K562 (cell line): Measurements from ENCODE around the gene ARFRP1. TPM values are rescaled to one million over a fixed set of nuclear protein-coding genes. Genes with fewer than 3 reads are reported as not detected.
A peak's percentile ranks its signal among the peaks of the same experiment; 100 is the strongest.

Experiments
- ATF7 ChIP-seq: fragments of 450-650 bp; IDR thresholded peaks from 2 replicates; pipeline ENCODE4 v1.7.1; 2014; ENCODE audit warnings: mild to moderate bottlenecking, moderate library complexity
- GTF2F1 ChIP-seq: IDR thresholded peaks from 2 replicates; pipeline ENCODE4 v1.6.1; 2011; ENCODE audit warnings: low read depth, low read length, improper control_type of control experiment
- KDM1A ChIP-seq, 2 experiments: fragments of 450-650 bp; IDR thresholded peaks; 2 replicates each; pipeline ENCODE4 v1.6.1; 2016; ENCODE audit warnings: mild to moderate bottlenecking in 2 of 2
- LEF1 ChIP-seq: fragments of 450-650 bp; IDR thresholded peaks from 2 replicates; pipeline ENCODE4 v1.6.1; 2016; ENCODE audit warnings: mild to moderate bottlenecking
- MITF ChIP-seq: IDR thresholded peaks from 2 replicates; pipeline ENCODE4 v1.6.1; 2014; ENCODE audit warnings: antibody characterized with exemption
- NCOA1 ChIP-seq: fragments of 450-650 bp; IDR thresholded peaks from 2 replicates; pipeline ENCODE4 v1.6.1; 2016; ENCODE audit warnings: low read depth
- NR4A1 ChIP-seq, 2 experiments: fragments of 250-450 bp in 1 of 2; fragments of 450-650 bp in 1 of 2; sonication (Bioruptor Pico) in 1 of 2; IDR thresholded peaks; 2 replicates each; pipeline versions ENCODE4 v1.4.0 to v1.6.1; 2016 to 2020; ENCODE audit warnings: mild to moderate bottlenecking in 2 of 2, missing compliant biosample characterization in 1 of 2, missing genetic modification characterization in 1 of 2, moderate library complexity in 1 of 2
- TCF7L2 ChIP-seq: fragments of 150-350 bp; IDR thresholded peaks from 2 replicates; pipeline ENCODE4 v1.6.1; 2016; ENCODE audit warnings: low read depth, mild to moderate bottlenecking, low read length, moderate library complexity
- ZBTB40 ChIP-seq, 2 experiments: fragments of 450-650 bp in 1 of 2; sonication (generic) in 1 of 2; formaldehyde crosslinking in 1 of 2; IDR thresholded peaks; 2 replicates each; pipeline versions ENCODE4 v1.7.1 to v1.9.0; 2016 to 2022; ENCODE audit warnings: inconsistent platforms in 1 of 2, mild to moderate bottlenecking in 1 of 2, missing genetic modification reagents in 1 of 2
- ZKSCAN8 ChIP-seq: fragments of 200-800 bp; sonication (Bioruptor generic); IDR thresholded peaks from 2 replicates; pipeline ENCODE4 v1.6.1; 2016; ENCODE audit warnings: missing genetic modification characterization, missing compliant biosample characterization
- ZMIZ1 ChIP-seq, 2 experiments: fragments of 150-350 bp in 1 of 2; IDR thresholded peaks; 2 replicates each; pipeline ENCODE4 v1.6.1; 2012 to 2016; ENCODE audit warnings: low read depth in 2 of 2, low read length in 2 of 2, mild to moderate bottlenecking in 1 of 2, moderate library complexity in 1 of 2
- polyA plus RNA-seq, 8 experiments: library from polyadenylated mRNA; depleted of rRNA in 4 of 8; stranded (reverse) in 5 of 8; unstranded in 3 of 8; fragments of >200 nt; fragmentation: Nextera tagmentation in 2 of 8; fragmentation: Illumina TruSeq in 1 of 8; extraction: Ambion mirVana in 2 of 8; extraction: Trizol in 1 of 8; gene quantifications; 2 replicates each; pipeline versions ENCODE4 v1.2.1 to v1.2.3, GENCODE V29; 2011 to 2014; ENCODE audit warnings: inconsistent platforms in 1 of 8, missing spikeins in 1 of 8
- total RNA-seq, 7 experiments: library from RNA; depleted of rRNA in 6 of 7; stranded (reverse); fragments of >200 nt in 6 of 7; fragmentation: Illumina TruSeq in 2 of 7; extraction: Trizol in 2 of 7; gene quantifications; 2 replicates each; pipeline versions ENCODE4 v1.2.1 to v1.2.3, GENCODE V29; 2011 to 2021; ENCODE audit warnings: low replicate concordance in 1 of 7

ARFRP1 gene
- total and polyA plus RNA-seq, 9 of the 15 experiments (the other 6 are each of a cell fraction or from before 2014, with no cell fraction given) = 2.2 to 78.9 (median 37.3) TPM

GRCh38 chr20:63657937-63658748, 49.6 kb downstream of the ARFRP1 start, which contains the start of gene RTEL1 (continued):
- peak in 1 of 2 experiments; percentile 67; a peak in 2 of 4 replicates for TF ChIP-seq ZMIZ1 (IDR thresholded peaks at IDR 0.05; ENCODE audit: low read depth in 2 of 2, low read length in 2 of 2)
- peak; percentile 99 for TF ChIP-seq NCOA1
- peak; percentile 100 for TF ChIP-seq ZBTB40 (IDR thresholded peaks at IDR 0.05)
- no peak for TF ChIP-seq ZBTB40 (CRISPR knock-in tag; IDR thresholded peaks at IDR 0.05)
- 0 out of 2 replicates have a peak, but pooled peaks have one; percentile 59 for TF ChIP-seq NR4A1 (CRISPR knock-in tag; IDR thresholded peaks at IDR 0.05)
- TF ChIP-seq NR4A1 (tag; IDR thresholded peaks at IDR 0.05) = 0 out of 2 replicates have a peak, but pooled peaks have one; percentile 26
- TF ChIP-seq KDM1A (IDR thresholded peaks at IDR 0.05) = no peak
- no peak for TF ChIP-seq ZKSCAN8 (CRISPR knock-in tag)
- peak; percentile 62; the same call in 1 of the 2 replicates for TF ChIP-seq ATF7
- TF ChIP-seq MITF = peak; percentile 44; the same call in 1 of the 2 replicates
- TF ChIP-seq GTF2F1 = peak; percentile 79; the same call in 1 of the 2 replicates
- TF ChIP-seq TCF7L2 = 0 out of 2 replicates have a peak, but pooled peaks have one; percentile 5
- 0 out of 2 replicates have a peak, but pooled peaks have one; percentile 16 for TF ChIP-seq LEF1
